Transverse colon (tissue), 4 donors: ENCODE results near the gene CMTM1.

Experiments used
- POLR2AphosphoS5 ChIP-seq, 3 donors: sonication (generic); formaldehyde crosslinking; IDR thresholded peaks; one replicate each; pipeline ENCODE4 v1.6.1; 2016; ENCODE audit warnings: antibody characterized with exemption in 3 of 3
- TF ChIP-seq, protein P1 (sequence below), 5 experiments: fragments of 200-600 bp in 3 of 5; fragments of 450-650 bp in 2 of 5; sonication (generic) in 3 of 5; IDR thresholded peaks; 1 replicate in 2 of 5; 2 replicates in 3 of 5; pipeline ENCODE4 v1.5.1; 2016 to 2017; ENCODE audit warnings: antibody characterized with exemption in 5 of 5, inconsistent platforms in 3 of 5, mild to moderate bottlenecking in 2 of 5, moderate library complexity in 1 of 5

DNA sequence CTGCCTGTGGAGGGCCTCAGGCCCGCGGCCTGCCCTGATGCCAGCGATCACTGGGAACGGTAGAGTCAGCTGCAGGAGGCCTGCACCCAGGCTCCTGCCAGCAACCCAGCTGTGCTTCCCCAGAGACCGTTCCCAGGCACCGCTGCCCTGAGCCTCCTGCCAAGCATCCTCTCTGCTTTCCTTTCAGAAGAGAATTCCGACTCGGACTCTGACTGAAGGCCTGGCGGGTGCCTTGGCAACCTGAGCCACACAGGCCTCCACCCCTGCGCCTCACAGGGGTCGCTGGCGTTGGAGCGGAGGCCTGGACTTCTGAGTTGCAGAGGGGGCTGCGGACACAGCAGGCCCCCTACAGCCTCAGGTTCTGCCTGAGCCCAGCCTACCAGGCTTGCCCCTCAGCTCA lies 46.2 kb downstream of the CMTM1 start:
- TF ChIP-seq, protein P1, sequence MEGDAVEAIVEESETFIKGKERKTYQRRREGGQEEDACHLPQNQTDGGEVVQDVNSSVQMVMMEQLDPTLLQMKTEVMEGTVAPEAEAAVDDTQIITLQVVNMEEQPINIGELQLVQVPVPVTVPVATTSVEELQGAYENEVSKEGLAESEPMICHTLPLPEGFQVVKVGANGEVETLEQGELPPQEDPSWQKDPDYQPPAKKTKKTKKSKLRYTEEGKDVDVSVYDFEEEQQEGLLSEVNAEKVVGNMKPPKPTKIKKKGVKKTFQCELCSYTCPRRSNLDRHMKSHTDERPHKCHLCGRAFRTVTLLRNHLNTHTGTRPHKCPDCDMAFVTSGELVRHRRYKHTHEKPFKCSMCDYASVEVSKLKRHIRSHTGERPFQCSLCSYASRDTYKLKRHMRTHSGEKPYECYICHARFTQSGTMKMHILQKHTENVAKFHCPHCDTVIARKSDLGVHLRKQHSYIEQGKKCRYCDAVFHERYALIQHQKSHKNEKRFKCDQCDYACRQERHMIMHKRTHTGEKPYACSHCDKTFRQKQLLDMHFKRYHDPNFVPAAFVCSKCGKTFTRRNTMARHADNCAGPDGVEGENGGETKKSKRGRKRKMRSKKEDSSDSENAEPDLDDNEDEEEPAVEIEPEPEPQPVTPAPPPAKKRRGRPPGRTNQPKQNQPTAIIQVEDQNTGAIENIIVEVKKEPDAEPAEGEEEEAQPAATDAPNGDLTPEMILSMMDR (IDR thresholded peaks at IDR 0.05), result no peak
- no peak for TF ChIP-seq POLR2AphosphoS5 (IDR thresholded peaks at IDR 0.05)
